PC-3 (cell line): Measurements from ENCODE around the gene CBR3. TPM values are rescaled to one million over a fixed set of nuclear protein-coding genes. Genes with fewer than 3 reads are reported as not detected.

Experiments
- ATAC-seq: fragments of 200-7000 bp; cut with Tn5 transposase; 2 replicates; pipeline ENCODE4 v1.9.1; 2020; ENCODE audit warnings: mild to moderate bottlenecking, moderate library complexity
- BruUV-seq: library from RNA; stranded (reverse); fragments of 400-500 nt; replicated peaks from 2 replicates; lab custom pipeline; 2021; lab: Mats Ljungman, UMichigan
- CTCF ChIA-PET: fragments of 300-600 bp; sonication (Branson Sonifier 250); formaldehyde crosslinking; loops from one replicate; lab custom pipeline; 2022; ENCODE audit warnings: antibody characterized with exemption; lab: Charles Lee
- POLR2A ChIA-PET: fragments of 300-600 bp; sonication (Branson Sonifier 250); formaldehyde crosslinking; loops from one replicate; lab custom pipeline; 2022; ENCODE audit warnings: antibody characterized with exemption; ENCODE audit not compliant: unreplicated experiment; lab: Charles Lee
- DNase-seq: peaks from one replicate; pipeline ENCODE4 v3.0.0-alpha.2; 2015
- H2AFZ ChIP-seq: fragments of 300-600 bp; sonication (generic); 2 replicates; pipeline ENCODE4 v1.6.0; 2016; ENCODE audit warnings: antibody characterized with exemption, low read length
- H3F3A ChIP-seq: fragments of 300-600 bp; sonication (generic); one replicate; pipeline ENCODE4 v1.6.0; 2017; ENCODE audit warnings: antibody characterized with exemption, low read length, control low read depth, mild to moderate bottlenecking; ENCODE audit not compliant: unreplicated experiment
- H3K27ac ChIP-seq: fragments of 300-600 bp; sonication (generic); 2 replicates; pipeline ENCODE4 v1.5.1; 2016; ENCODE audit warnings: mild to moderate bottlenecking, low read length
- H3K27me3 ChIP-seq: fragments of 300-600 bp; sonication (generic); 2 replicates; pipeline ENCODE4 v1.6.1; 2016; ENCODE audit warnings: low read length, mixed read lengths
- H3K36me3 ChIP-seq: fragments of 300-600 bp; sonication (generic); 2 replicates; pipeline ENCODE4 v1.6.1; 2016; ENCODE audit warnings: low read depth, mixed run types, low read length, mixed read lengths
- H3K4me1 ChIP-seq: fragments of 300-600 bp; sonication (generic); 2 replicates; pipeline ENCODE4 v1.5.1; 2016; ENCODE audit warnings: low read length; ENCODE audit not compliant: insufficient read depth
- H3K4me2 ChIP-seq: fragments of 300-600 bp; sonication (generic); 2 replicates; pipeline ENCODE4 v1.6.0; 2016; ENCODE audit warnings: low read length
- H3K4me3 ChIP-seq: fragments of 300-600 bp; sonication (generic); 2 replicates; pipeline ENCODE4 v1.5.1; 2016; ENCODE audit warnings: mild to moderate bottlenecking, low read length, mixed read lengths
- H3K79me2 ChIP-seq: fragments of 300-600 bp; sonication (generic); 2 replicates; pipeline ENCODE4 v1.6.1; 2017; ENCODE audit warnings: low read length, mixed read lengths
- H3K9ac ChIP-seq: fragments of 300-600 bp; sonication (generic); 2 replicates; pipeline ENCODE4 v1.6.0; 2016; ENCODE audit warnings: mild to moderate bottlenecking, low read length
- H3K9me2 ChIP-seq: fragments of 300-600 bp; sonication (generic); replicated peaks from 2 replicates; pipeline ENCODE4 v1.6.1; 2016; ENCODE audit warnings: mixed run types, low read length, mixed read lengths
- H3K9me3 ChIP-seq: fragments of 300-600 bp; sonication (generic); 2 replicates; pipeline ENCODE4 v1.6.1; 2016; ENCODE audit warnings: low read length, mixed read lengths
- H4K20me1 ChIP-seq: fragments of 300-600 bp; sonication (generic); 2 replicates; pipeline ENCODE4 v1.6.1; 2016; ENCODE audit warnings: low read length, mixed read lengths
- CTCF ChIP-seq: fragments of 300-600 bp; sonication (generic); conservative IDR thresholded peaks from 2 replicates; pipeline ENCODE4 v1.5.1; 2017; ENCODE audit warnings: antibody characterized with exemption, low read depth, mild to moderate bottlenecking, low read length
- EZH2 ChIP-seq: fragments of 300-600 bp; sonication (generic); IDR thresholded peaks from one replicate; pipeline ENCODE4 v1.6.1; 2017; ENCODE audit warnings: antibody characterized with exemption, mild to moderate bottlenecking, low read length; ENCODE audit not compliant: unreplicated experiment
- EZH2phosphoT487 ChIP-seq: fragments of 300-600 bp; sonication (generic); IDR thresholded peaks from 2 replicates; pipeline ENCODE4 v1.6.1; 2018; ENCODE audit warnings: mild to moderate bottlenecking, antibody characterized with exemption, low read length, borderline replicate concordance
- intact Hi-C: fragments of 100-400 bp; cut with micrococcal nuclease; formaldehyde crosslinking; loops from 2 replicates; pipeline ENCODE4 v1.9.0; 2023
- total RNA-seq: library from RNA; depleted of rRNA; stranded (reverse); fragments of >200 nt; gene quantifications from 2 replicates; pipeline ENCODE4 v1.2.3, GENCODE V29; 2014

CBR3 gene
- total RNA-seq, 1 experiment from 2014 or later = 49.3 TPM

DNA sequence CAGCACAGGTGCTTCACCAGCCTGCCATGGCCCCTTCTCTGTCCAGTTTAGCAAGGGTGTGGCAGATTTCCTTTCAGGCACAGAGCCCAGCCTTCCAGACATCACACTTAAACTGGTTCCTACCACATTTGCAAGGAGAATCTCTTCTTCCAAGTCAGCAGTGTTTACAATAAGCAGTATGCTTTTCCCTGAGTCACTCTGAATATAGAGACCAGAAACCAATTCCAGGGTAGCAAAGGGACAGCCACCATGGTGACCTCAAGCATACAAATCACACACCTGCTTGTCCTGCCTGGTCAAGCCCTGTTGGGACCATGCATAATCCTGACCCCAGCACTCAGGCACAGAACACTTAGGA lies 8.7 kb upstream of the CBR3 start:
- Histone ChIP-seq H2AFZ (peak overlapping the region; percentile 23), H3K4me2 (peak overlapping the region; percentile 70)
- peak; percentile 86 for DNase-seq

DNA sequence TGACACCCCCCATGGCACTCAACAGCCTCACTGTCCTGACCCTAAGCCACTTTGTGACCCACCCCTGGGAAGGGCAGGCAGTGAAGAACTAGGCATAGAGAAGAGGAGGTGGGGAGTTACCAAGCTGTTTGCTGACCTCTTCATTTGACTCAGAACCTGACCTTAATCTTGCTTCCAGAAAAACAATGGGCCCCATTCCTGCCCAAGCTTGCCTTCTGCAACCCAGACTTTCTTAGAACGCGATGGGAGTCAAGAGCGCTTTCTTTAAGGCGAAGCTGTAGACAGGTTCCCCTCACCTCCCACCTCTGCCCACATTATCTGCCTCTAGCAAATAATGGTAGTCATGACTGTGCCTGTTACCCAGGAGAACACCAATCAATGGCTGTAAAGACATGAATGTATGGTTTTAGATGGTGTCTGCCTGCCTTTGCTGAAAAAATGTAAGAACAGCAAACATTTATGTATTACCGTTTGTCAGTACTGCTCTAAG lies 8.2 kb upstream of the CBR3 start:
- H3K9me3 ChIP-seq = no peaks in the 10 kb centered on the region
- peak overlapping the region; percentile 70 for H3K4me2 ChIP-seq
- ChIA-PET POLR2A (no interaction called here), CTCF (no interaction called here)
- TF ChIP-seq CTCF = no peak
- H3K9me2 ChIP-seq = no peaks in the 10 kb centered on the region
- H3K36me3 ChIP-seq = no peaks in the 10 kb centered on the region
- no peak overlapping the region; the same call in 1 of the 2 replicates for H3K9ac ChIP-seq
- DNase-seq = no peak
- no TSS peak for BruUV-seq
- no peaks in the 10 kb centered on the region for H3K79me2 ChIP-seq
- no peak for ATAC-seq
- H3F3A ChIP-seq = no peaks in the 10 kb centered on the region
- no peaks in the 10 kb centered on the region for H3K27me3 ChIP-seq
- H3K27ac ChIP-seq = peak overlapping the region; percentile 83
- intact Hi-C loops = no loop called here
- no peak overlapping the region for H2AFZ ChIP-seq
- H3K4me3 ChIP-seq = no peak overlapping the region
- peaks cover 24% of the 10 kb centered on the region for H3K4me1 ChIP-seq
- H4K20me1 ChIP-seq = no peaks in the 10 kb centered on the region

More for the DNA sequence above, 8.7 kb upstream of the CBR3 start:
- Histone ChIP-seq H3K9me3 (no peaks in the 10 kb centered on the region), H3K27ac (peak overlapping the region; percentile 83), H3K27me3 (no peaks in the 10 kb centered on the region), H4K20me1 (no peaks in the 10 kb centered on the region), H3K4me3 (peak overlapping the region; percentile 28; the same call in 1 of the 2 replicates), H3K79me2 (no peaks in the 10 kb centered on the region), H3K9ac (peak overlapping the region; percentile 42), H3K4me1 (peaks cover 24% of the 10 kb centered on the region), H3K9me2 (no peaks in the 10 kb centered on the region), H3K36me3 (no peaks in the 10 kb centered on the region), H3F3A (no peaks in the 10 kb centered on the region)
- BruUV-seq = no TSS peak
- intact Hi-C loops = no loop called here
- ChIA-PET CTCF (no interaction called here), POLR2A (no interaction called here)
- peak; percentile 70 for ATAC-seq
- TF ChIP-seq EZH2 (no peak), CTCF (no peak), EZH2phosphoT487 (no peak)

- Histone ChIP-seq H3K27me3 (no peaks in the 10 kb centered on the region), H2AFZ (no peak overlapping the region), H3K36me3 (no peaks in the 10 kb centered on the region), H3K27ac (peak overlapping the region; percentile 83; the same call in 1 of the 2 replicates), H3F3A (no peaks in the 10 kb centered on the region), H3K4me2 (no peak overlapping the region), H3K9me2 (no peaks in the 10 kb centered on the region), H3K9me3 (no peaks in the 10 kb centered on the region), H4K20me1 (no peaks in the 10 kb centered on the region), H3K79me2 (no peaks in the 10 kb centered on the region), H3K9ac (no peak overlapping the region), H3K4me1 (peaks cover 24% of the 10 kb centered on the region), H3K4me3 (no peak overlapping the region)
- ATAC-seq (no peak), DNase-seq (no peak)
- POLR2A ChIA-PET = no interaction called here
- CTCF ChIA-PET = no interaction called here
- intact Hi-C loops = no loop called here
- TF ChIP-seq CTCF (no peak), EZH2phosphoT487 (no peak), EZH2 (no peak)
- no TSS peak for BruUV-seq
These were observed 7.5 kb upstream of the CBR3 start for GRCh38 chr21:36127250-36127904.
